Body of pancreas (tissue), 4 donors: Measurements from ENCODE around the gene ARHGEF19. TPM values are rescaled to one million over a fixed set of nuclear protein-coding genes. Genes with fewer than 3 reads are reported as not detected.

Source experiments
- ATAC-seq: fragments of 150-250 bp; one replicate; pipeline ENCODE4 v1.9.1; 2016
- DNase-seq, 4 donors: peaks; one replicate each; pipeline ENCODE4 v3.0.0-alpha.2; 2019
- H3K27ac ChIP-seq, 4 donors: fragments of 200-600 bp; sonication (generic); 1 replicate in 3 of 4; 2 replicates in 1 of 4; pipeline versions ENCODE4 v1.5.1 to v1.6.1; 2016 to 2019; ENCODE audit warnings: mild to moderate bottlenecking in 1 of 4, mixed read lengths in 1 of 4, moderate library complexity in 1 of 4
- H3K27me3 ChIP-seq, 2 donors: fragments of 200-600 bp; sonication (generic); one replicate each; pipeline ENCODE4 v1.6.0; 2016; ENCODE audit warnings: mild to moderate bottlenecking in 1 of 2
- H3K36me3 ChIP-seq, 2 donors: fragments of 200-600 bp; sonication (generic); replicated peaks in 1 of 2; 2 replicates each; pipeline ENCODE4 v1.5.1; 2016; ENCODE audit warnings: low read depth in 2 of 2; ENCODE audit not compliant: insufficient read depth in 1 of 2
- H3K4me1 ChIP-seq: fragments of 200-600 bp; sonication (generic); one replicate; pipeline ENCODE4 v1.6.0; 2016
- H3K4me3 ChIP-seq, 2 donors: fragments of 200-600 bp; sonication (generic); 1 replicate in 1 of 2; 2 replicates in 1 of 2; pipeline ENCODE4 v1.5.1; 2016 to 2019
- H3K9me3 ChIP-seq, 3 donors: fragments of 200-600 bp; sonication (generic); 1 replicate in 2 of 3; 2 replicates in 1 of 3; pipeline ENCODE4 v1.5.1; 2016
- POLR2A ChIP-seq, 3 donors: fragments of 450-650 bp; IDR thresholded peaks; one replicate each; pipeline ENCODE4 v1.6.1; 2016; ENCODE audit warnings: antibody characterized with exemption in 3 of 3, mild to moderate bottlenecking in 2 of 3
- WGBS, 2 donors: methylation state at CpG; one replicate each; pipeline ENCODE4 v1.1.5; 2017; 5-methylcytosine and 5-hydroxymethylcytosine counted together
- intact Hi-C: fragments of 100-400 bp; cut with DNase I; formaldehyde crosslinking; loops from one replicate; pipeline ENCODE4 v1.15.1; 2023
- total RNA-seq, 2 donors: library from RNA; depleted of rRNA; stranded (reverse); fragments of >200 nt; gene quantifications; one replicate each; pipeline ENCODE4 v1.1.0, GENCODE V29; 2016
- TF ChIP-seq, protein P1 (sequence below), 7 experiments: fragments of 450-650 bp in 4 of 7; fragments of 200-600 bp in 3 of 7; sonication (generic) in 3 of 7; IDR thresholded peaks; one replicate each; pipeline ENCODE4 v1.5.1; 2016 to 2019; ENCODE audit warnings: antibody characterized with exemption in 7 of 7

The ARHGEF19 gene
- total RNA-seq, 2 donors from 2014 or later, result 15.3 to 31.3 TPM

- peaks cover 17% of the 10 kb centered on the region for H3K4me1 ChIP-seq
- no peak for DNase-seq
- H3K4me3 ChIP-seq, result no peak overlapping the region
- WGBS, 2 donors, result 75 to 80% methylated on average over 9 of the region's 9 CpGs
- no peaks in the 10 kb centered on the region for H3K36me3 ChIP-seq
- no peak overlapping the region for H3K27ac ChIP-seq
- intact Hi-C loops, result no loop called here
- H3K9me3 ChIP-seq, result no peaks in the 10 kb centered on the region
- TF ChIP-seq, protein P1, sequence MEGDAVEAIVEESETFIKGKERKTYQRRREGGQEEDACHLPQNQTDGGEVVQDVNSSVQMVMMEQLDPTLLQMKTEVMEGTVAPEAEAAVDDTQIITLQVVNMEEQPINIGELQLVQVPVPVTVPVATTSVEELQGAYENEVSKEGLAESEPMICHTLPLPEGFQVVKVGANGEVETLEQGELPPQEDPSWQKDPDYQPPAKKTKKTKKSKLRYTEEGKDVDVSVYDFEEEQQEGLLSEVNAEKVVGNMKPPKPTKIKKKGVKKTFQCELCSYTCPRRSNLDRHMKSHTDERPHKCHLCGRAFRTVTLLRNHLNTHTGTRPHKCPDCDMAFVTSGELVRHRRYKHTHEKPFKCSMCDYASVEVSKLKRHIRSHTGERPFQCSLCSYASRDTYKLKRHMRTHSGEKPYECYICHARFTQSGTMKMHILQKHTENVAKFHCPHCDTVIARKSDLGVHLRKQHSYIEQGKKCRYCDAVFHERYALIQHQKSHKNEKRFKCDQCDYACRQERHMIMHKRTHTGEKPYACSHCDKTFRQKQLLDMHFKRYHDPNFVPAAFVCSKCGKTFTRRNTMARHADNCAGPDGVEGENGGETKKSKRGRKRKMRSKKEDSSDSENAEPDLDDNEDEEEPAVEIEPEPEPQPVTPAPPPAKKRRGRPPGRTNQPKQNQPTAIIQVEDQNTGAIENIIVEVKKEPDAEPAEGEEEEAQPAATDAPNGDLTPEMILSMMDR (IDR thresholded peaks at IDR 0.05), result no peak
- no peak for TF ChIP-seq POLR2A (IDR thresholded peaks at IDR 0.05)
- no peaks in the 10 kb centered on the region for H3K27me3 ChIP-seq
- ATAC-seq, result no peak
These were observed 25.7 kb downstream of the ARHGEF19 start for GRCh38 chr1:16186655-16187235.

- TF ChIP-seq, protein P1 (IDR thresholded peaks at IDR 0.05), result no peak
- TF ChIP-seq POLR2A (IDR thresholded peaks at IDR 0.05), result no peak
- Histone ChIP-seq H3K9me3 (no peaks in the 10 kb centered on the region), H3K27ac (no peak overlapping the region), H3K36me3 (no peaks in the 10 kb centered on the region), H3K27me3 (no peaks in the 10 kb centered on the region), H3K4me1 (peaks cover 25% of the 10 kb centered on the region), H3K4me3 (no peak overlapping the region)
- DNase-seq, result no peak
- WGBS, 2 donors, result 82 to 88% methylated on average over 5 to 10 of the region's 10 CpGs
- no peak for ATAC-seq
- intact Hi-C loops, result loop anchor here (2.0 kb wide), 1 partner anchor 106 kb away; no protein-coding TSS in a partner anchor
These were observed 27.7 kb downstream of the ARHGEF19 start for GRCh38 chr1:16184557-16185303.

- ATAC-seq, result no peak
- no peak for TF ChIP-seq POLR2A (IDR thresholded peaks at IDR 0.05)
- TF ChIP-seq, protein P1 (IDR thresholded peaks at IDR 0.05), result no peak
These were observed 28.5 kb downstream of the ARHGEF19 start for GRCh38 chr1:16183765-16184556.

DNA sequence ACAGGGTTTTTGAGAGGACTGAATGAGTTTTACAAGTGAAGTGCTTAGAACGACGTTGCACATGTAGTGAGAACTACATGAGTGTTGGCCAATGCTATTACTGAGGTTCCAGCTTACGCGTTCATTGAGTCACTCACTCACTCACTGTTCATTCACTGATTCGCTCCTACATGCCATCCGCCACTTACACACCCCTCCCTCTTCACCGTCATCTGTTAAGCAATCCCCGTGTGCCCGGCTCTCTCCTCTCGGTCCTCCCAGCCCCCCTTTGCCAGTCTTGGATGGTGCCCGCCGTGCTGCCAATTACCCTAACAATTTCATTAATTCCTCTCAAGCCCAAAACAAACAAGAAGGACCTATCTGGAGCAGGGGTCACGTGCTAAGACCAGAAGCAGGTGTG, 29.3 kb downstream of the ARHGEF19 start:
- Histone ChIP-seq H3K4me1 (peaks cover 34% of the 10 kb centered on the region), H3K9me3 (no peaks in the 10 kb centered on the region), H3K4me3 (no peak overlapping the region), H3K27me3 (no peaks in the 10 kb centered on the region), H3K27ac (no peak overlapping the region), H3K36me3 (no peaks in the 10 kb centered on the region)
- intact Hi-C loops, result no loop called here
- 80 to 84% methylated on average over 12 to 13 of the region's 13 CpGs for WGBS, 2 donors
- DNase-seq (no peak), ATAC-seq (no peak)
- TF ChIP-seq POLR2A (IDR thresholded peaks at IDR 0.05), result no peak
- TF ChIP-seq, protein P1 (IDR thresholded peaks at IDR 0.05), result no peak

More at GRCh38 chr1:16183765-16184556, 28.5 kb downstream of the ARHGEF19 start:
- WGBS, 2 donors, result 80 to 85% methylated on average over 12 to 19 of the region's 19 CpGs
- Histone ChIP-seq H3K27ac (no peak overlapping the region), H3K9me3 (no peaks in the 10 kb centered on the region), H3K4me1 (peaks cover 27% of the 10 kb centered on the region), H3K36me3 (no peaks in the 10 kb centered on the region), H3K4me3 (no peak overlapping the region), H3K27me3 (no peaks in the 10 kb centered on the region)
- DNase-seq, result no peak
- intact Hi-C loops, result loop anchor here (2.0 kb wide), 1 partner anchor 105 kb away; no protein-coding TSS in a partner anchor
